Spleen (tissue), 11 donors: ENCODE results near the gene PPP2R1B. TPM values are rescaled to one million over a fixed set of nuclear protein-coding genes. Genes with fewer than 3 reads are reported as not detected.

Experiments
- DNase-seq: peaks from one replicate; pipeline ENCODE4 v3.0.0-alpha.2; 2020
- H3K27ac ChIP-seq, 8 donors: fragments of 200-600 bp; sonication (generic) in 7 of 8; 1 replicate in 4 of 8; 2 replicates in 4 of 8; pipeline versions ENCODE4 v1.5.0 to v1.8.0; 2016 to 2021; ENCODE audit warnings: inconsistent platforms in 4 of 8, mild to moderate bottlenecking in 4 of 8, moderate library complexity in 1 of 8
- H3K27me3 ChIP-seq, 7 donors: fragments of 200-600 bp; sonication (generic) in 6 of 7; replicated peaks in 1 of 7; 1 replicate in 4 of 7; 2 replicates in 3 of 7; pipeline versions ENCODE4 v1.5.0 to v1.8.0; 2016 to 2021; ENCODE audit warnings: inconsistent platforms in 3 of 7, mild to moderate bottlenecking in 1 of 7
- H3K36me3 ChIP-seq, 6 donors: fragments of 200-600 bp; sonication (generic) in 5 of 6; 1 replicate in 4 of 6; 2 replicates in 2 of 6; pipeline versions ENCODE4 v1.5.0 to v1.8.0; 2016 to 2021; ENCODE audit warnings: inconsistent platforms in 2 of 6
- H3K4me1 ChIP-seq, 6 donors: fragments of 200-600 bp; sonication (generic) in 5 of 6; 1 replicate in 3 of 6; 2 replicates in 3 of 6; pipeline versions ENCODE4 v1.5.0 to v1.8.0; 2016 to 2021; ENCODE audit warnings: inconsistent platforms in 3 of 6
- H3K4me3 ChIP-seq, 8 donors: fragments of 200-600 bp; sonication (generic) in 7 of 8; 1 replicate in 4 of 8; 2 replicates in 4 of 8; pipeline versions ENCODE4 v1.5.0 to v1.8.0; 2016 to 2021; ENCODE audit warnings: inconsistent platforms in 4 of 8, mild to moderate bottlenecking in 4 of 8, moderate library complexity in 2 of 8
- H3K9me3 ChIP-seq, 8 donors: fragments of 200-600 bp; sonication (generic) in 7 of 8; 1 replicate in 4 of 8; 2 replicates in 4 of 8; pipeline versions ENCODE4 v1.5.0 to v1.8.0; 2016 to 2021; ENCODE audit warnings: inconsistent platforms in 4 of 8
- POLR2A ChIP-seq, 3 donors: fragments of 450-650 bp; IDR thresholded peaks; one replicate each; pipeline ENCODE4 v1.5.1; 2017; ENCODE audit warnings: antibody characterized with exemption in 3 of 3, mild to moderate bottlenecking in 1 of 3
- POLR2AphosphoS5 ChIP-seq, 3 donors: sonication (generic); formaldehyde crosslinking; IDR thresholded peaks; one replicate each; pipeline ENCODE4 v1.5.1; 2017; ENCODE audit warnings: antibody characterized with exemption in 3 of 3
- WGBS, 5 donors: extraction: QIAGEN DNeasy Blood & Tissue Kit in 3 of 5; methylation state at CpG; one replicate each; pipeline versions ENCODE4 v1.1.5 to v1.1.7; 2013 to 2018; 5-methylcytosine and 5-hydroxymethylcytosine counted together
- intact Hi-C: fragments of 100-400 bp; cut with DNase I; formaldehyde crosslinking; loops from one replicate; pipeline ENCODE4 v1.15.0; 2023; ENCODE audit warnings: low total_unique reads
- polyA plus RNA-seq, 3 donors: library from polyadenylated mRNA; stranded (reverse); fragments of 200-250 nt; gene quantifications; one replicate each; pipeline ENCODE4 v1.2.1, GENCODE V29; 2013
- total RNA-seq, 7 donors: library from RNA; depleted of rRNA in 3 of 7; stranded (reverse); fragments of >200 nt in 3 of 7; fragmentation: NEBNext Ultra II Directional in 4 of 7; extraction: Animal tissue kit (Norgen Biotek cat#: 25700) in 4 of 7; gene quantifications; one replicate each; pipeline versions ENCODE4 v1.1.0 to v1.2.1, GENCODE V29; 2016 to 2021
- TF ChIP-seq, protein P1 (sequence below), 11 experiments: fragments of 200-600 bp in 7 of 11; fragments of 450-650 bp in 4 of 11; sonication (generic) in 4 of 11; IDR thresholded peaks in 8 of 11; conservative IDR thresholded peaks in 3 of 11; 1 replicate in 7 of 11; 2 replicates in 4 of 11; pipeline versions ENCODE4 v1.4.0 to v1.8.0; 2016 to 2021; ENCODE audit warnings: antibody characterized with exemption in 11 of 11, inconsistent platforms in 4 of 11, mild to moderate bottlenecking in 1 of 11
- donor health status: healthy with polysubstance abuse.
- donor health status: DM: no; HTN: no; CAD: no; lungs with moderate emphysema.
- donor health status: DM: no; HTN: no; CAD: no.
- donor health status: Bipolar disorder and iron deficiency.
- donor health status: healthy.
- donor health status: DM: no; HTN: no; CAD: no.
- donor health status: DM: yes; HTN: yes; CAD: no.

PPP2R1B gene
- total and polyA plus RNA-seq, 10 donors: 4.0 to 30.3 (median 22.9) TPM

GRCh38 chr11:111684251-111684650 is 81.9 kb downstream of the PPP2R1B start:
- 82 to 91% (median 86%) methylated on average over 2 of the region's 2 CpGs for WGBS, 5 donors
- H3K27ac ChIP-seq: no peak overlapping the region
- no peaks in the 10 kb centered on the region for H3K9me3 ChIP-seq
- H3K4me3 ChIP-seq: no peak overlapping the region
- peaks cover 0 to 30% (median 11%) of the 10 kb centered on the region in 6 donors for H3K36me3 ChIP-seq
- TF ChIP-seq, protein P1, sequence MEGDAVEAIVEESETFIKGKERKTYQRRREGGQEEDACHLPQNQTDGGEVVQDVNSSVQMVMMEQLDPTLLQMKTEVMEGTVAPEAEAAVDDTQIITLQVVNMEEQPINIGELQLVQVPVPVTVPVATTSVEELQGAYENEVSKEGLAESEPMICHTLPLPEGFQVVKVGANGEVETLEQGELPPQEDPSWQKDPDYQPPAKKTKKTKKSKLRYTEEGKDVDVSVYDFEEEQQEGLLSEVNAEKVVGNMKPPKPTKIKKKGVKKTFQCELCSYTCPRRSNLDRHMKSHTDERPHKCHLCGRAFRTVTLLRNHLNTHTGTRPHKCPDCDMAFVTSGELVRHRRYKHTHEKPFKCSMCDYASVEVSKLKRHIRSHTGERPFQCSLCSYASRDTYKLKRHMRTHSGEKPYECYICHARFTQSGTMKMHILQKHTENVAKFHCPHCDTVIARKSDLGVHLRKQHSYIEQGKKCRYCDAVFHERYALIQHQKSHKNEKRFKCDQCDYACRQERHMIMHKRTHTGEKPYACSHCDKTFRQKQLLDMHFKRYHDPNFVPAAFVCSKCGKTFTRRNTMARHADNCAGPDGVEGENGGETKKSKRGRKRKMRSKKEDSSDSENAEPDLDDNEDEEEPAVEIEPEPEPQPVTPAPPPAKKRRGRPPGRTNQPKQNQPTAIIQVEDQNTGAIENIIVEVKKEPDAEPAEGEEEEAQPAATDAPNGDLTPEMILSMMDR (IDR thresholded peaks at IDR 0.05 in 8 of 11, conservative IDR thresholded peaks at IDR 0.05 in 3 of 11): no peak
- no peak for TF ChIP-seq POLR2A (IDR thresholded peaks at IDR 0.05)
- no peak for TF ChIP-seq POLR2AphosphoS5 (IDR thresholded peaks at IDR 0.05)
- no peak for DNase-seq
- no peaks in the 10 kb centered on the region for H3K4me1 ChIP-seq
- H3K27me3 ChIP-seq: no peaks in the 10 kb centered on the region
- intact Hi-C loops: no loop called here

DNA sequence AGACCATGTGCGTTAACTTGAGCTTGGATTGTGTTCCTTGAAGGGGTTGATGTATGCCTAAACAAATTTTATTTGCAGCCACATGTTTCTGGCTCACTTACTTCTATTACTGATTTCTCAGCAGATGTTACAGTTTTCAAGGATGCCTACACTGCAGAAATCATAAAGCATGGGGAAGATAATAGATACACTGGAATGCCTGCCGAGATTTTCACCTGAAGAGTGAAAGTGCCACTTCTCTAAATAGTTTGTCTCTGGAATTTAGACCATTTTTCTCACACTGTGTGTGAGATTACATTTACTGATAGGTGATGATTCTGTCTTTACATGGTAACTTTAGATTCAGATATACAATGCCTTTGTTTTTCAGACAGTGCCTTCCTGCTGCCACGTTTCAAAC is 82.4 kb downstream of the PPP2R1B start:
- Histone ChIP-seq H3K36me3 (peaks cover 0 to 25% (median 10%) of the 10 kb centered on the region in 6 donors), H3K4me1 (no peaks in the 10 kb centered on the region), H3K4me3 (no peak overlapping the region), H3K9me3 (no peaks in the 10 kb centered on the region), H3K27me3 (no peaks in the 10 kb centered on the region), H3K27ac (no peak overlapping the region)
- WGBS, 5 donors: 90 to 96% (median 95%) methylated on average over 3 of the region's 3 CpGs
- no peak for DNase-seq
- no peak for TF ChIP-seq POLR2A (IDR thresholded peaks at IDR 0.05)
- TF ChIP-seq, protein P1 (IDR thresholded peaks at IDR 0.05 in 8 of 11, conservative IDR thresholded peaks at IDR 0.05 in 3 of 11): no peak
- no peak for TF ChIP-seq POLR2AphosphoS5 (IDR thresholded peaks at IDR 0.05)
- intact Hi-C loops: no loop called here

DNA sequence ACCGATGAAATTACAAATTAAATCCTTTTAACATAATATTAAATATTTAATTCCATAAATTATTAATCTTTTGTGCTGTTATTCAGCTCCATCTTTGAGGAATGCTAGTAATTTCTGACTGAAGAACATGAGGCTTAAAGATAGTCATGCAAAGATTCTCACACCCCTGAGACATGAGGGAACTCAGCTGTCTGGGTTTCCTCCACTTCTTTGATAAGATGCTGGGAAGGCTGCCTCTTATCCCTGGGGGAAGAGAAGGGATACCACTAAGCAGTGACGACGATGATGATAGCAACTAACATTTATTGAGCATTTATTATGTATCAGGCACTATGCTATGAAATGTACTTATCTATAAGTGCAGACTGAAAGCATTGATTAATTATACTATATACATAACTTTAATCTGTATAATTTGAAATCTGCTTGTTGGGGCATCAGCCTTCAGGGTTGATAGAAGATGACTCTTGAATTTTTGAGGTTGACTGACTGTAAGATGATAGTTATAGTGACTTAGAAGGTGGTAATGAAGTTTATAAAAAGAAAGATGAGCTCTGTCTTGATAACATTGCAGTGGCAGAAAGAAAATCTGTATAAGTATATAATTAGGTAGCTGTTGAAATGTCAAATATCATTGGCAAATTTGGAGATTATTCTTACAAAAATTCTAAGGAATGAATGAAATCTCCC is 85.6 kb downstream of the PPP2R1B start:
- H3K4me1 ChIP-seq: no peaks in the 10 kb centered on the region
- no peak for TF ChIP-seq POLR2A (IDR thresholded peaks at IDR 0.05)
- TF ChIP-seq POLR2AphosphoS5 (IDR thresholded peaks at IDR 0.05): no peak
- TF ChIP-seq, protein P1 (IDR thresholded peaks at IDR 0.05 in 8 of 11, conservative IDR thresholded peaks at IDR 0.05 in 3 of 11): no peak
- 92 to 97% (median 95%) methylated on average over 3 of the region's 3 CpGs for WGBS, 5 donors
- DNase-seq: no peak
- H3K27me3 ChIP-seq: no peaks in the 10 kb centered on the region
- H3K27ac ChIP-seq: no peak overlapping the region
- H3K36me3 ChIP-seq: peaks cover 0 to 15% (median 2%) of the 10 kb centered on the region in 6 donors
- no peak overlapping the region for H3K4me3 ChIP-seq
- intact Hi-C loops: no loop called here
- peaks cover 0 to 4% (median 0%) of the 10 kb centered on the region in 8 donors for H3K9me3 ChIP-seq

Other genes starting within 250 kb of the PPP2R1B start
- 10 to 100 TPM in 5 of 7 donors, 1 to 10 TPM in 2; 7.3 to 14.7 (median 12.9) TPM for gene LAYN, start 225.7 kb downstream of the PPP2R1B start, total RNA-seq
- gene LAYN, start 225.7 kb downstream of the PPP2R1B start, polyA plus RNA-seq: 1 to 10 TPM; 3.1 to 4.7 (median 4.3) TPM
- gene SIK2, start 163.9 kb downstream of the PPP2R1B start, total RNA-seq: 10 to 100 TPM; 11.9 to 23.8 (median 17.4) TPM
- gene SIK2, start 163.9 kb downstream of the PPP2R1B start, polyA plus RNA-seq: 1 to 10 TPM; 1.7 to 2.9 (median 2.3) TPM
- gene ALG9, start 105.2 kb upstream of the PPP2R1B start, total RNA-seq: 10 to 100 TPM; 24.6 to 57.5 (median 27.5) TPM
- 10 to 100 TPM in 2 of 3 donors, 1 to 10 TPM in 1; 9.0 to 25.7 (median 13.9) TPM for gene ALG9, start 105.2 kb upstream of the PPP2R1B start, polyA plus RNA-seq
- gene FDXACB1, start 112.8 kb upstream of the PPP2R1B start, total RNA-seq: 1 to 10 TPM; 1.9 to 4.0 (median 3.6) TPM
- 1 to 10 TPM; 3.5 to 4.1 (median 3.7) TPM for gene FDXACB1, start 112.8 kb upstream of the PPP2R1B start, polyA plus RNA-seq
- gene CFAP68, start 113.2 kb upstream of the PPP2R1B start, total RNA-seq: 10 to 100 TPM in 6 of 7 donors, 1 to 10 TPM in 1; 9.4 to 15.3 (median 12.4) TPM
- gene CFAP68, start 113.2 kb upstream of the PPP2R1B start, polyA plus RNA-seq: 10 to 100 TPM; 18.5 to 37.1 (median 29.4) TPM
- 10 to 100 TPM; 11.2 to 78.7 (median 51.2) TPM for gene CRYAB, start 145.4 kb upstream of the PPP2R1B start, total RNA-seq
- gene CRYAB, start 145.4 kb upstream of the PPP2R1B start, polyA plus RNA-seq: 10 to 100 TPM; 26.1 to 63.3 (median 58.5) TPM
- gene HSPB2, start 146.3 kb upstream of the PPP2R1B start, total RNA-seq: 1 to 10 TPM in 3 of 7 donors, under 1 TPM in 2, not detected in 2; 0.60 to 1.9 (median 1.4) TPM
- 1 to 10 TPM; 2.8 to 6.0 (median 3.4) TPM for gene HSPB2, start 146.3 kb upstream of the PPP2R1B start, polyA plus RNA-seq
- 1 to 10 TPM in 2 of 7 donors, under 1 TPM in 3, not detected in 2; 0.32 to 1.5 (median 0.44) TPM for gene C11orf52, start 152.5 kb upstream of the PPP2R1B start, total RNA-seq
- under 1 TPM; 0.52 to 0.86 (median 0.74) TPM for gene C11orf52, start 152.5 kb upstream of the PPP2R1B start, polyA plus RNA-seq
- 10 to 100 TPM in 2 of 7 donors, 1 to 10 TPM in 5; 1.7 to 14.4 (median 7.5) TPM for gene DIXDC1, start 171.0 kb upstream of the PPP2R1B start, total RNA-seq
- 1 to 10 TPM in 1 of 3 donors, under 1 TPM in 2; 0.78 to 1.2 (median 0.89) TPM for gene DIXDC1, start 171.0 kb upstream of the PPP2R1B start, polyA plus RNA-seq